Epidermal melanocyte (primary cell): ENCODE results near the gene MN1.

Experiments
- DNase-seq: peaks from one replicate; pipeline ENCODE4 v3.0.0; 2011; ENCODE audit warnings: low spot score; ENCODE audit not compliant: insufficient read length

The MN1 gene

DNA sequence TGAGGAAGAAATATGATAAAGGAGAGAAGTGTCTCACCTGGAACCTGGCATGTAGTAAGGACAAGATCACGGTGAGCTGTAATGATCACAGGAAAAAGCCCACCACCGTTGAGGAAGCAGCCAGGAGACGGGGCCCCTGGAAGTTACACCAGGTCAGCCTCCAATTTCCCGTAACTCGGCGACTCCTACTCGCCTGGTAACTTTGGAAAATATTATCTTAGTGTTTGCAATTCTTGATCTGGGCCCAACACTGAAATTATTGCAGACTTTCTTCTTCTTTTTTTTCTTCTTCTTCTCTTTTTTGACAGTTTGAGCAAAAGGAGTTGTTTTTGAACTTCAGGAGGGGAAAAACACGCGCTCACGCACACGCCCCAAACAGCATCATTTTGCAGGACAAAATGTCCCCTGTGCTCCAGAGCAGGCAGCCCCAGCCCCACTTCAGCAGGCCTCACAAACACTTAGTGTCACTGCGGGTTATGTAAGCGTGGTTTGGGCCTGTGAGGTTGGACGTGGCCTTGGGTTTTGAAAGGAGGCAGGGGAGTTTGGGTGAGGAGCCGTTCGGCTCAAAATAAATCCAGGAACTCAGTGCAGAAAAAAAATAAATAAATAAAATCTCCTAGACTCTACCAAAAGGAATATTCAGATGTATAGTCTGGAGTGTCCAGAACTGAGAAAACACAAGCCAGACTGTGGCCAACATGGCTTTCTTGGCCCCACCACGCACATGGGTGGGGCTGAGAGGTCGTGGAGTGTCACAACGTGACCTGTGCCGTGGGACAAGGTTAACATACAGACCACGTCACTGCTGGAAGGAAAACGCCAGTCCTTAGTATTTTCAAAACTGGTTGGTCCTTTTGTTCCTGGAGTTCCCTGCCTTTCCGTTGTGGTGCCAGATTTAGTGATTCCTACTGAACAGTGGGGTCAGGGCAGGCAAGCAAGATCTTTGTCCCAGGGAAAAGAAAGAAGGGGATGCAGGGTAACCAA is 26.3 kb upstream of the MN1 start:
- DNase-seq = no peak

DNA sequence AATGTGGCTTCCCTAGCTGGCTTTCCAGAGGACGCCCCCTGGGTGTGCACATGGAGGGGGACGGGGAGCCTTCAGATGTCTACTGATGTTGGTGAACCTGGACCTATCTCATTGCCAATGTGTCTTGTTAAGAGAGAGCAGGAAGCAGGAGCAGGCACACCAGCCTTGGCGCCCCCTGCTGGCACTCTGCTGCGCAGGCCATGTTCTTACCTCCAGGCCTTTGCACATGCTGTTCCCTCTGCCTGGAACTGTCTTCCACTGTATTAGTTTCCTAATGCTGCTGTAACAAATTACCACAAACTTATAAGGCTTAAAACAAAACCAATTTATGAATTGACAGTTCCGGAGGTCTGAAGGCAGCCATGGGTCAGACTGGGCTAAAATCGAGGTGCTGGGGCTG is 23.6 kb upstream of the MN1 start:
- no peak for DNase-seq

DNA sequence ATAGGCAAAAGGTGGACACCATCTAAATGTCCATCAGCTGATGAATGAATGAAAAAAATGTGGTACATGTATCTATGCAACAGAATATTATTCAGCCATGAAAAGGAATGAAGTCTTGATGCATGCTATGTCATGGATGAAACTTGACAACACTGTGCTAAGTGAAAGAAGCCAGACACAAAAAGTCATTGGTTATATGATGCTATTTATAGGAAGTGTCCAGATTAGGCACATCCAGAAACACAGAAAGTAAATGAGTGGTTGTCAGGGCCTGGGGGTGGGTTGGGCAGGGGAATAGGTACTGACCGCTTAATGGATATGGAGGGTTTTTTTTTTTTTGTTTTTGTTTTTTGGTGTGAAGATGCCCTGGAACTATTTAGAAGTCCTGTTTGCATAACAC is 21.7 kb upstream of the MN1 start:
- DNase-seq = no peak

DNA sequence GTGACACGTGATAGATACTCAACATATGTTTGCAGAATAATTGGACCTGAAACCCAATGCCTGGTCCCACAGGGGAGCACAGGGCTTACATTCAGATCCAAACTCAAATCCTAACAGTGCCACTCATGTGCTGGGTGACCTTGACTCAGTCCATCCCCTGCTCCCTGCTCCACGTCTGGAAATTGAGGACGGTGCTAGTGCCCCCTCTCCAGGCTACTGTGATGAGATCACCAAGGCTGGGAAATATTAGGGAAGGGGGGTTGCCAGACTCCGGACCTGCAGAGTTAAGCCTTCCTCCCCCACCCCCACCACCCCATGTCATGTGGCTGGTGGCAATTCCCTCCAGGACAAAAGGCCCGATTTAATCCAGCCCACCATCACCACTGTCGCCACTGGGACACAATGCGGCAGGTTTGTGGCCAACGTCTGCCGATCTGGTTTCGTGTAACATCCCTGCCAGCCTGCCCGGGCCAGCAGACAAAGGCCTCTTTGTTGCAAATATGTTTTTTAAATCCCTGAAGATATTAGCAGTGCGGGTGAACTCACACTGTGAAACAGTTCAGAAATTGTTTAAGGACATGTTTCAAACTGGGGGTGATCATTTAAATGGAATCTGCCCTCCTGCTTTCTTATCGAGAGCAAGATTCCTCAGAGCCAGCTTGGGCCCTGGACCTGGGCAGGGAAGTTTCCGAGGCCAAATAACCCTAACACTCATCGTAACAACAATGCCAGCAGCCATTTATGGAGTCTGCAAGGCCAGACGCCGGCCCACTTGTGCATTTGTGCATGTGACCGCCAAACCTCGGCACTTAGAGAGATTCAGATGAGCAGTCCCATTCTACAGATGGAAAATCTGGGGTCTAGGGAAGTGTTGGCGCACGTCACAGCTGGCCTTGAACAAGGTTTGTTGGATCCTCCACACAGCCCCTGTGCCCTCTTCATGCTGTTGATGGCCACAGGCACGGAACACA is 19.6 kb upstream of the MN1 start:
- DNase-seq = peak; percentile 76

- no peak for DNase-seq
These were observed 15.0 kb upstream of the MN1 start for GRCh38 chr22:27816552-27816951.

GRCh38 chr22:27815826-27816530 is 14.4 kb upstream of the MN1 start:
- no peak for DNase-seq

GRCh38 chr22:27814993-27815392 is 13.4 kb upstream of the MN1 start:
- no peak for DNase-seq

- DNase-seq = no peak
These were observed 10.2 kb upstream of the MN1 start for GRCh38 chr22:27811778-27812177.

- no peak for DNase-seq
These were observed 9.1 kb upstream of the MN1 start for GRCh38 chr22:27810609-27811151.

- DNase-seq = no peak
These were observed 8.4 kb upstream of the MN1 start for GRCh38 chr22:27809700-27810608.

- no peak for DNase-seq
These were observed 7.7 kb upstream of the MN1 start for GRCh38 chr22:27809226-27809603.

DNA sequence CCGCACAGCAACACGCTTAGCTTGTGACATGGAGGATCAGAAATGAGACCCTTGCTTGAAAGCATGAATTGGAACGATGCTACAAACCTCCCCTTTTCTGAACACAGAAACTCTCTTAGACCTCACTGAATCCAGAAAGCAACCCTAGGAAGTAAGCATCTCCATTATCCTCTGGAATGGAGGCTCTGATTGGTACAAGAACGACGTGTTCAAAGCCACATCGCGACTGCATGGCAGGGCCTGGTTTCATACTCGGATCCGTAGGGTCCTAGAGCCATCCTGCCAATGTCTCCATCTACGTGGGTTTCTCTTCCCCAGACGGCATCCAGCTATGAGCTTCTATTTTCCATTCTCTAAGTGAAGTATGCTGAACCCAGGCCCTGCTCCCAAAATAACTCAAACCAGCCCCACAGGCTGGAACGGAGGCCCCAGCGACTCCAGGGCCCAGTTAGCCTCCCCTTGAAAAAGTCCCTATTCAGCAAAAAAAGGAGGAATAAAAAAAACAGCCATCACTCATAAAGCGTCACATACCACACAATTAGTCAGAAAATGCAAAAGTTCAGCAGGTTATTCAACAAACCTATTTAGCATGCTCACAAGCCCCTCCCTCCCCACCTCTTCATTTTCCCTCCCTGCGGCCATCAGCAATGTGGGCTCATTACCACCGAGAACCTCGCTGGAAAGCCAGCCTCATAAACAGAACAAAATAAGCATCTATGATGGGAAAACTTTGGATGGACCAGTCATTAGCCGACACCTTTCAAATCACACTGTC is 7.1 kb upstream of the MN1 start:
- no peak for DNase-seq

GRCh38 chr22:27805841-27806240 is 4.3 kb upstream of the MN1 start:
- DNase-seq = no peak

- no peak for DNase-seq
These were observed 3.1 kb upstream of the MN1 start for GRCh38 chr22:27804470-27805297.

- no peak for DNase-seq
These were observed 2.4 kb upstream of the MN1 start for GRCh38 chr22:27803841-27804415.

DNA sequence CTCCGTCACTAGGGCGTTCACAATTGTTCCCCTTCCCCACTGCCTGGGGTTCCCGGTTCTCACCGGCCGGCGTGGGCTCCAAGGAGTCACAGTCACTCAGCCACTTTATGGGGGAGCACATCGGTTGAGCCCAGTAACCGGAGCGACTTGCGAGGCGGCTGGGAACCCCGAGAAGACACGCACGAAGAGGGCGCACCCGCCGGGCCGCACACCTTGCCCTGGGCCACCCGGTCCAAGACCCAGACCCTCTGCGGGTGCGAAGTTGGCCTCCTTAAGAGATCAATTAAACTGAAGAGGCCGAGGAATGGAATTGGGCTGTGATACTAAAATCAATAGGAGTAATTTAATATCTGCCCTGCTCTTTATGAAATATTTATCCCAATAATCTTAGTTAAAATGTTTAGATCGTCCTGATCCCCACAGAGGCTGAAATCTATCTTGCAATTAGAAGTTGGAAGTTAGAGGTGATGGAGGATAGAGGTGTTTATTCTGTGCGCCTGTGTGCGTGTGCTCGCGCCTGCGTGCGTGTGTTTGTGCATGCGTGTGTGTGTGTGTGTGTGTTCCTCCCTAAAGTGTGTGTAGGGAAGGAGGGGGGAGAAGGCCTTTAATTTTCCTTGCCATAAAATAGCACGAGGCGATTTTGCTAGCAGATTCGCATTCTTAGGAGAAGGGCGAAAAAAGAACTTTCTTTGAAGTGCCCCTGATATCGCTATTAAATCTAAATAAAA is 954 bp upstream of the MN1 start:
- no peak for DNase-seq

- DNase-seq = no peak
These were observed 347 bp downstream of the MN1 start for GRCh38 chr22:27801202-27801615.
